ENCODE measurements around the gene CPN2. TPM values are rescaled to one million over a fixed set of nuclear protein-coding genes. Genes with fewer than 3 reads are reported as not detected.

The CPN2 gene
- total RNA-seq, 1 experiment from 2014 or later = 0.08 TPM

GRCh38 chr3:194387276-194387675 is 36.1 kb upstream of the CPN2 start:
- POLR2A ChIA-PET = no interaction called here

DNA sequence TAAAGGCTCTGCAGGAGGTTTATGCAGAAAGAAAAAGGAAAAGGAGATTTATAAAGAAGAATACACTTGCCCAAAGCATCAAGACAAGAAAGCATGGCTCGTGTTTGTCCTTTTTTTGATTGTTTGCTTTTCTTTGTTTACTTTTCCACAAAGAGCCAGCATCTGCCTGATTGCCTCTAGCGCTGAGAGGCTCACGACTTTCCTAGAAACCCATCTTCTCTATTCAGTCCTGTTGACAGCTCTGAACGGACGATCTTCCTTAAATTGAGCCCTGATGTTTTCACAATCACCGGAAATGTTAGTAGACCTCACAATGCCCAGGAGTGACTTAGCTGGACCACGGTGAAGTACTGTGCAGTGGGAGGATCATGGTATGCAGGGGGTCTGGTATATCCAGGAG is 35.5 kb upstream of the CPN2 start:
- Histone ChIP-seq H3K9me3 (ENCODE audit: control insufficient read depth, insufficient read depth, low read depth, low read length) (no peaks in the 10 kb centered on the region; the same call in 1 of the 2 replicates), H3K27me3 (ENCODE audit: control insufficient read depth, insufficient read depth, low read length) (no peaks in the 10 kb centered on the region; the same call in 1 of the 2 replicates), H3K4me3 (ENCODE audit: low read depth in 2 of 2, low read length in 2 of 2) (no peak overlapping the region), H3K36me3 (ENCODE audit: control insufficient read depth, insufficient read depth, low read length) (no peaks in the 10 kb centered on the region), H3K27ac (ENCODE audit: low read length) (no peak overlapping the region), H3K4me1 (ENCODE audit: control insufficient read depth, insufficient read depth, low read length) (0 out of 2 replicates have a peak, but pooled peaks cover 6% of the 10 kb centered on the region)
- TF ChIP-seq TCF7L2 (IDR thresholded peaks at IDR 0.05; ENCODE audit: low read depth, low read length) = no peak
- TF ChIP-seq POLR2AphosphoS5 (IDR thresholded peaks at IDR 0.05; ENCODE audit: low read depth, low read length) = no peak
- no peak for TF ChIP-seq CTCF (IDR thresholded peaks at IDR 0.05)
- TF ChIP-seq, protein P1, sequence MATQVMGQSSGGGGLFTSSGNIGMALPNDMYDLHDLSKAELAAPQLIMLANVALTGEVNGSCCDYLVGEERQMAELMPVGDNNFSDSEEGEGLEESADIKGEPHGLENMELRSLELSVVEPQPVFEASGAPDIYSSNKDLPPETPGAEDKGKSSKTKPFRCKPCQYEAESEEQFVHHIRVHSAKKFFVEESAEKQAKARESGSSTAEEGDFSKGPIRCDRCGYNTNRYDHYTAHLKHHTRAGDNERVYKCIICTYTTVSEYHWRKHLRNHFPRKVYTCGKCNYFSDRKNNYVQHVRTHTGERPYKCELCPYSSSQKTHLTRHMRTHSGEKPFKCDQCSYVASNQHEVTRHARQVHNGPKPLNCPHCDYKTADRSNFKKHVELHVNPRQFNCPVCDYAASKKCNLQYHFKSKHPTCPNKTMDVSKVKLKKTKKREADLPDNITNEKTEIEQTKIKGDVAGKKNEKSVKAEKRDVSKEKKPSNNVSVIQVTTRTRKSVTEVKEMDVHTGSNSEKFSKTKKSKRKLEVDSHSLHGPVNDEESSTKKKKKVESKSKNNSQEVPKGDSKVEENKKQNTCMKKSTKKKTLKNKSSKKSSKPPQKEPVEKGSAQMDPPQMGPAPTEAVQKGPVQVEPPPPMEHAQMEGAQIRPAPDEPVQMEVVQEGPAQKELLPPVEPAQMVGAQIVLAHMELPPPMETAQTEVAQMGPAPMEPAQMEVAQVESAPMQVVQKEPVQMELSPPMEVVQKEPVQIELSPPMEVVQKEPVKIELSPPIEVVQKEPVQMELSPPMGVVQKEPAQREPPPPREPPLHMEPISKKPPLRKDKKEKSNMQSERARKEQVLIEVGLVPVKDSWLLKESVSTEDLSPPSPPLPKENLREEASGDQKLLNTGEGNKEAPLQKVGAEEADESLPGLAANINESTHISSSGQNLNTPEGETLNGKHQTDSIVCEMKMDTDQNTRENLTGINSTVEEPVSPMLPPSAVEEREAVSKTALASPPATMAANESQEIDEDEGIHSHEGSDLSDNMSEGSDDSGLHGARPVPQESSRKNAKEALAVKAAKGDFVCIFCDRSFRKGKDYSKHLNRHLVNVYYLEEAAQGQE (IDR thresholded peaks at IDR 0.05; ENCODE audit: insufficient read depth in 1 of 2, low read depth in 2 of 2, low read length in 1 of 2) = no peak
- ATAC-seq = no peak
- ChIA-PET CTCF (no interaction called here), POLR2A (no interaction called here)
- no TSS peak for BruUV-seq (replicated peaks)
- DNase-seq (ENCODE audit: low read depth, low spot score) = no peak
- intact Hi-C loops (cut with micrococcal nuclease; ENCODE audit: unreplicated experiment) (no loop called here), in situ Hi-C loops (cut with HindIII; ENCODE audit: low pct_unique_long_range_greater_than_20kb, low sequenced_read_pairs) (no loop called here)

More at GRCh38 chr3:194387276-194387675, 36.1 kb upstream of the CPN2 start:
- TF ChIP-seq POLR2AphosphoS5 (IDR thresholded peaks at IDR 0.05; ENCODE audit: low read depth, low read length) (no peak), CTCF (IDR thresholded peaks at IDR 0.05) (no peak), TCF7L2 (IDR thresholded peaks at IDR 0.05; ENCODE audit: low read depth, low read length) (no peak), SIN3A (IDR thresholded peaks at IDR 0.05; ENCODE audit: borderline replicate concordance, insufficient read depth, low read depth, low read length) (no peak)
- TF ChIP-seq, protein P1 (IDR thresholded peaks at IDR 0.05; ENCODE audit: insufficient read depth in 1 of 2, low read depth in 2 of 2, low read length in 1 of 2) = no peak
- Histone ChIP-seq H3K4me3 (ENCODE audit: low read depth in 2 of 2, low read length in 2 of 2) (no peak overlapping the region), H3K36me3 (ENCODE audit: control insufficient read depth, insufficient read depth, low read length) (no peaks in the 10 kb centered on the region), H3K4me1 (ENCODE audit: control insufficient read depth, insufficient read depth, low read length) (0 out of 2 replicates have a peak, but pooled peaks cover 6% of the 10 kb centered on the region), H3K27me3 (ENCODE audit: control insufficient read depth, insufficient read depth, low read length) (no peaks in the 10 kb centered on the region; the same call in 1 of the 2 replicates), H3K27ac (ENCODE audit: low read length) (no peak overlapping the region), H3K9me3 (ENCODE audit: control insufficient read depth, insufficient read depth, low read depth, low read length) (no peaks in the 10 kb centered on the region; the same call in 1 of the 2 replicates)
- intact Hi-C loops (cut with micrococcal nuclease; ENCODE audit: unreplicated experiment) (no loop called here), in situ Hi-C loops (cut with HindIII; ENCODE audit: low pct_unique_long_range_greater_than_20kb, low sequenced_read_pairs) (no loop called here)
- CTCF ChIA-PET = no interaction called here
- DNase-seq (ENCODE audit: low read depth, low spot score) (no peak), ATAC-seq (no peak)
- no TSS peak for BruUV-seq (replicated peaks)

Measured in Panc1 (cell line).